ENCODE data around the gene THAP5. TPM values are rescaled to one million over a fixed set of nuclear protein-coding genes. Genes with fewer than 3 reads are reported as not detected.

The THAP5 gene
- total and polyA plus RNA-seq, 4 experiments from 2014 or later = 16.7 to 52.8 (median 37.5) TPM

GRCh38 chr7:108596560-108596959 is 27.1 kb upstream of the THAP5 start:
- CTCF ChIA-PET (ENCODE audit: partially characterized antibody) = interaction anchor here (0.7 kb wide), 1 partner anchor 14 kb away, joined by 3 read pairs; no protein-coding TSS in a partner anchor
- H3K4me1 Mint-ChIP-seq = no peaks in the 10 kb centered on the region
- H3K9me3 ChIP-seq (ENCODE audit: control insufficient read depth in 1 of 2, low read length in 2 of 2) = no peaks in the 10 kb centered on the region
- H3K36me3 ChIP-seq (ENCODE audit: insufficient read depth, low read length) = no peaks in the 10 kb centered on the region
- no peaks in the 10 kb centered on the region for H3K27me3 ChIP-seq (ENCODE audit: insufficient read depth, low read length)
- POLR2A ChIA-PET (ENCODE audit: partially characterized antibody) = no interaction called here
- no peaks in the 10 kb centered on the region for H3K4me1 ChIP-seq (ENCODE audit: insufficient read depth, low read length)
- H3K4me3 Mint-ChIP-seq = no peak overlapping the region
- intact Hi-C loops (cut with micrococcal nuclease) = no loop called here
- no peaks in the 10 kb centered on the region for H3K9me3 Mint-ChIP-seq
- no peak overlapping the region for H3K27ac Mint-ChIP-seq
- peaks cover 10 to 11% of the 10 kb centered on the region in 2 donors for H3K27me3 Mint-ChIP-seq
- no peak for DNase-seq
- no peaks in the 10 kb centered on the region for H3K36me3 Mint-ChIP-seq
- H3K4me3 ChIP-seq (ENCODE audit: low read length in 2 of 2) = no peak overlapping the region
- no peak overlapping the region for H3K27ac ChIP-seq (ENCODE audit: low read depth, low read length)

GRCh38 chr7:108592646-108593201 is 23.2 kb upstream of the THAP5 start:
- peak overlapping the region in 1 of 7 donors; percentile 15 for H3K27ac Mint-ChIP-seq
- Histone ChIP-seq H3K4me3 (ENCODE audit: low read length in 2 of 2) (no peak overlapping the region), H3K4me1 (ENCODE audit: insufficient read depth, low read length) (no peaks in the 10 kb centered on the region), H3K27me3 (ENCODE audit: insufficient read depth, low read length) (no peaks in the 10 kb centered on the region), H3K27ac (ENCODE audit: low read depth, low read length) (no peak overlapping the region), H3K9me3 (ENCODE audit: control insufficient read depth in 1 of 2, low read length in 2 of 2) (no peaks in the 10 kb centered on the region), H3K36me3 (ENCODE audit: insufficient read depth, low read length) (no peaks in the 10 kb centered on the region)
- H3K9me3 Mint-ChIP-seq = no peaks in the 10 kb centered on the region
- no peak overlapping the region for H3K4me3 Mint-ChIP-seq
- ChIA-PET CTCF (ENCODE audit: partially characterized antibody) (no interaction called here), POLR2A (ENCODE audit: partially characterized antibody) (no interaction called here)
- DNase-seq = no peak
- peaks cover 2 to 3% of the 10 kb centered on the region in 2 donors for H3K27me3 Mint-ChIP-seq
- intact Hi-C loops (cut with micrococcal nuclease) = no loop called here
- H3K36me3 Mint-ChIP-seq = no peaks in the 10 kb centered on the region
- no peaks in the 10 kb centered on the region for H3K4me1 Mint-ChIP-seq

- no peaks in the 10 kb centered on the region for H3K27me3 ChIP-seq (ENCODE audit: insufficient read depth, low read length)
Observed at GRCh38 chr7:108590606-108591005, 21.1 kb upstream of the THAP5 start.

GRCh38 chr7:108589874-108590273 is 20.4 kb upstream of the THAP5 start:
- no peaks in the 10 kb centered on the region for H3K36me3 Mint-ChIP-seq
- ChIA-PET POLR2A (ENCODE audit: partially characterized antibody) (no interaction called here), CTCF (ENCODE audit: partially characterized antibody) (no interaction called here)
- no peak overlapping the region for H3K27ac ChIP-seq (ENCODE audit: low read depth, low read length)
- no peak overlapping the region for H3K27ac Mint-ChIP-seq
- intact Hi-C loops (cut with micrococcal nuclease) = no loop called here
- H3K4me1 ChIP-seq (ENCODE audit: insufficient read depth, low read length) = no peaks in the 10 kb centered on the region
- no peaks in the 10 kb centered on the region for H3K4me1 Mint-ChIP-seq
- no peaks in the 10 kb centered on the region for H3K36me3 ChIP-seq (ENCODE audit: insufficient read depth, low read length)
- H3K27me3 ChIP-seq (ENCODE audit: insufficient read depth, low read length) = no peaks in the 10 kb centered on the region
- peaks cover 0 to 1% of the 10 kb centered on the region in 2 donors for H3K27me3 Mint-ChIP-seq
- no peak overlapping the region for H3K4me3 ChIP-seq (ENCODE audit: low read length in 2 of 2)
- H3K9me3 ChIP-seq (ENCODE audit: control insufficient read depth in 1 of 2, low read length in 2 of 2) = no peaks in the 10 kb centered on the region
- no peak for DNase-seq
- H3K4me3 Mint-ChIP-seq = no peak overlapping the region
- H3K9me3 Mint-ChIP-seq = no peaks in the 10 kb centered on the region

More at GRCh38 chr7:108590606-108591005, 21.1 kb upstream of the THAP5 start:
- H3K4me1 ChIP-seq (ENCODE audit: insufficient read depth, low read length) = no peaks in the 10 kb centered on the region
- H3K36me3 ChIP-seq (ENCODE audit: insufficient read depth, low read length) = no peaks in the 10 kb centered on the region
- ChIA-PET POLR2A (ENCODE audit: partially characterized antibody) (no interaction called here), CTCF (ENCODE audit: partially characterized antibody) (no interaction called here)
- Mint-ChIP-seq H3K4me3 (no peak overlapping the region), H3K27ac (no peak overlapping the region), H3K36me3 (no peaks in the 10 kb centered on the region), H3K27me3 (peaks cover 0 to 1% of the 10 kb centered on the region in 2 donors), H3K9me3 (no peaks in the 10 kb centered on the region), H3K4me1 (no peaks in the 10 kb centered on the region)
- H3K9me3 ChIP-seq (ENCODE audit: control insufficient read depth in 1 of 2, low read length in 2 of 2) = no peaks in the 10 kb centered on the region
- no peak for DNase-seq
- H3K27ac ChIP-seq (ENCODE audit: low read depth, low read length) = no peak overlapping the region
- no peak overlapping the region for H3K4me3 ChIP-seq (ENCODE audit: low read length in 2 of 2)
- intact Hi-C loops (cut with micrococcal nuclease) = no loop called here

GRCh38 chr7:108589199-108589598 is 19.7 kb upstream of the THAP5 start:
- Histone ChIP-seq H3K27me3 (ENCODE audit: insufficient read depth, low read length) (no peaks in the 10 kb centered on the region), H3K27ac (ENCODE audit: low read depth, low read length) (no peak overlapping the region), H3K4me1 (ENCODE audit: insufficient read depth, low read length) (no peaks in the 10 kb centered on the region), H3K4me3 (ENCODE audit: low read length in 2 of 2) (no peak overlapping the region), H3K9me3 (ENCODE audit: control insufficient read depth in 1 of 2, low read length in 2 of 2) (no peaks in the 10 kb centered on the region), H3K36me3 (ENCODE audit: insufficient read depth, low read length) (no peaks in the 10 kb centered on the region)
- CTCF ChIA-PET (ENCODE audit: partially characterized antibody) = no interaction called here
- Mint-ChIP-seq H3K9me3 (no peaks in the 10 kb centered on the region), H3K4me1 (no peaks in the 10 kb centered on the region), H3K4me3 (no peak overlapping the region), H3K27me3 (peaks cover 0 to 1% of the 10 kb centered on the region in 2 donors), H3K27ac (no peak overlapping the region), H3K36me3 (no peaks in the 10 kb centered on the region)
- no peak for DNase-seq
- intact Hi-C loops (cut with micrococcal nuclease) = no loop called here
- POLR2A ChIA-PET (ENCODE audit: partially characterized antibody) = no interaction called here

- H3K36me3 Mint-ChIP-seq = no peaks in the 10 kb centered on the region
- intact Hi-C loops (cut with micrococcal nuclease) = no loop called here
- POLR2A ChIA-PET (ENCODE audit: partially characterized antibody) = no interaction called here
Observed at GRCh38 chr7:108586274-108586710, 16.8 kb upstream of the THAP5 start.

GRCh38 chr7:108585843-108586242 is 16.3 kb upstream of the THAP5 start:
- H3K27me3 ChIP-seq (ENCODE audit: insufficient read depth, low read length) = no peaks in the 10 kb centered on the region
- no peaks in the 10 kb centered on the region for H3K4me1 ChIP-seq (ENCODE audit: insufficient read depth, low read length)
- ChIA-PET CTCF (ENCODE audit: partially characterized antibody) (no interaction called here), POLR2A (ENCODE audit: partially characterized antibody) (no interaction called here)
- no peaks in the 10 kb centered on the region for H3K9me3 ChIP-seq (ENCODE audit: control insufficient read depth in 1 of 2, low read length in 2 of 2)
- no peak overlapping the region for H3K4me3 ChIP-seq (ENCODE audit: low read length in 2 of 2)
- H3K9me3 Mint-ChIP-seq = no peaks in the 10 kb centered on the region
- intact Hi-C loops (cut with micrococcal nuclease) = no loop called here
- no peak overlapping the region for H3K27ac ChIP-seq (ENCODE audit: low read depth, low read length)
- no peaks in the 10 kb centered on the region for H3K36me3 ChIP-seq (ENCODE audit: insufficient read depth, low read length)
- H3K27ac Mint-ChIP-seq = peak overlapping the region in 1 of 7 donors; percentile 4
- no peak overlapping the region for H3K4me3 Mint-ChIP-seq
- H3K4me1 Mint-ChIP-seq = no peaks in the 10 kb centered on the region
- no peak for DNase-seq
- H3K27me3 Mint-ChIP-seq = no peaks in the 10 kb centered on the region
- no peaks in the 10 kb centered on the region for H3K36me3 Mint-ChIP-seq

More at GRCh38 chr7:108586274-108586710, 16.8 kb upstream of the THAP5 start:
- Histone ChIP-seq H3K36me3 (ENCODE audit: insufficient read depth, low read length) (no peaks in the 10 kb centered on the region), H3K27me3 (ENCODE audit: insufficient read depth, low read length) (no peaks in the 10 kb centered on the region), H3K4me1 (ENCODE audit: insufficient read depth, low read length) (no peaks in the 10 kb centered on the region), H3K27ac (ENCODE audit: low read depth, low read length) (no peak overlapping the region), H3K4me3 (ENCODE audit: low read length in 2 of 2) (no peak overlapping the region), H3K9me3 (ENCODE audit: control insufficient read depth in 1 of 2, low read length in 2 of 2) (no peaks in the 10 kb centered on the region)
- no peaks in the 10 kb centered on the region for H3K9me3 Mint-ChIP-seq
- H3K27me3 Mint-ChIP-seq = no peaks in the 10 kb centered on the region
- H3K4me3 Mint-ChIP-seq = no peak overlapping the region
- H3K27ac Mint-ChIP-seq = no peak overlapping the region
- CTCF ChIA-PET (ENCODE audit: partially characterized antibody) = no interaction called here
- no peaks in the 10 kb centered on the region for H3K4me1 Mint-ChIP-seq
- no peak for DNase-seq

- H3K9me3 Mint-ChIP-seq = no peaks in the 10 kb centered on the region
- H3K27me3 ChIP-seq (ENCODE audit: insufficient read depth, low read length) = no peaks in the 10 kb centered on the region
- H3K4me1 ChIP-seq (ENCODE audit: insufficient read depth, low read length) = no peaks in the 10 kb centered on the region
- H3K27me3 Mint-ChIP-seq = no peaks in the 10 kb centered on the region
- H3K4me3 Mint-ChIP-seq = no peak overlapping the region
- intact Hi-C loops (cut with micrococcal nuclease) = no loop called here
- no peak overlapping the region for H3K4me3 ChIP-seq (ENCODE audit: low read length in 2 of 2)
- H3K27ac ChIP-seq (ENCODE audit: low read depth, low read length) = no peak overlapping the region
- no peaks in the 10 kb centered on the region for H3K4me1 Mint-ChIP-seq
- H3K9me3 ChIP-seq (ENCODE audit: control insufficient read depth in 1 of 2, low read length in 2 of 2) = no peaks in the 10 kb centered on the region
- DNase-seq = no peak
- H3K36me3 Mint-ChIP-seq = peaks cover 4 to 7% of the 10 kb centered on the region in 2 donors
- ChIA-PET CTCF (ENCODE audit: partially characterized antibody) (no interaction called here), POLR2A (ENCODE audit: partially characterized antibody) (no interaction called here)
- no peak overlapping the region for H3K27ac Mint-ChIP-seq
- no peaks in the 10 kb centered on the region for H3K36me3 ChIP-seq (ENCODE audit: insufficient read depth, low read length)
Observed at GRCh38 chr7:108584211-108584610, 14.7 kb upstream of the THAP5 start.
